Activated CD4-positive, alpha-beta T cell treated with anti-CD3 and anti-CD28 coated beads, Interleukin-2, amount 50 U/mL, for 24 hours (primary cell): ENCODE data around the gene WNT16.

ENCODE experiments used
- DNase-seq, 2 donors: peaks; one replicate each; pipeline ENCODE4 v3.0.0-alpha.2; 2020; ENCODE audit warnings: low read depth in 1 of 2, low spot score in 1 of 2

Gene WNT16

DNA sequence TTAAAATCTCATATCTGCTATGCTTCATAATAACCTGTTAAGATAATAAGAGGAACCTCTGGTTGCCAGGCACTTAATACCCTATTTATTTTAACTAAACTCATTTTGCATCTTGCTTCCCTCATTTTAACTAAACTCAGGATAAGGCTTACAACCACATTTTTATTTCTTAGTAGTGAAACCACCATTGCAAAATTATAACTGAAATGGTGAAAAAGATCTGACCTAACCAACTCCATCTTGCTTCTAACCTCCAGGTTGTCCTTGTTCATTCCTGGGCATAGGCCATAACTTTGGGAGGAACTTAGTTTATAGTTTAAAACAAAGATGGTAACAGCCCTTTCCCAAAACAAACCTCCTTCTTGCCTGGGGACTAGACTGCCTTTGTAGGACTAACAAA, 61.3 kb downstream of the WNT16 start:
- no peak for DNase-seq

GRCh38 chr7:121390617-121391016, 61.8 kb downstream of the WNT16 start:
- DNase-seq: no peak
